ENCODE results near the gene LRP1. TPM values are rescaled to one million over a fixed set of nuclear protein-coding genes. Genes with fewer than 3 reads are reported as not detected.

Gene LRP1
- total and polyA plus RNA-seq, 2 of the 13 experiments (the other 11 are each of a cell fraction or from before 2014, with no cell fraction given): 14.7 to 30.8 TPM

- no peak for TF ChIP-seq HNF1A (IDR thresholded peaks at IDR 0.05; ENCODE audit: low read depth)
- peak; percentile 22; the same call in 1 of the 2 replicates for TF ChIP-seq HNF1A (CRISPR knock-in tag; IDR thresholded peaks at IDR 0.05; ENCODE audit: borderline replicate concordance)
- TF ChIP-seq AGO2 (optimal IDR thresholded peaks at IDR 0.05; ENCODE audit: low read depth, low read length): peak; percentile 82
- 0 out of 2 replicates have a peak, but pooled peaks have one; percentile 44 for TF ChIP-seq IKZF5 (CRISPR knock-in tag; IDR thresholded peaks at IDR 0.05)
- TF ChIP-seq PAX8 (CRISPR knock-in tag; IDR thresholded peaks at IDR 0.05; ENCODE audit: borderline replicate concordance): peak; percentile 26; the same call in 1 of the 2 replicates
- 0 out of 2 replicates have a peak, but pooled peaks have one; percentile 50 for TF ChIP-seq CCDC6 (CRISPR knock-in tag; IDR thresholded peaks at IDR 0.05)
- no peak for TF ChIP-seq WIZ (CRISPR knock-in tag; IDR thresholded peaks at IDR 0.05)
- peak; percentile 85; the same call in 1 of the 2 replicates for TF ChIP-seq SSRP1 (CRISPR knock-in tag; IDR thresholded peaks at IDR 0.05)
- 0 out of 2 replicates have a peak, but pooled peaks have one; percentile 35 for TF ChIP-seq MTF2 (CRISPR knock-in tag; IDR thresholded peaks at IDR 0.05; ENCODE audit: borderline replicate concordance)
- 0 out of 2 replicates have a peak, but pooled peaks have one; percentile 65 for TF ChIP-seq ZNF329 (CRISPR knock-in tag; IDR thresholded peaks at IDR 0.05; ENCODE audit: low read depth)
- TF ChIP-seq ZNF749 (CRISPR knock-in tag; IDR thresholded peaks at IDR 0.05; ENCODE audit: borderline replicate concordance): 0 out of 2 replicates have a peak, but pooled peaks have one; percentile 36
- TF ChIP-seq ZBTB7B (CRISPR knock-in tag; IDR thresholded peaks at IDR 0.05): peak; percentile 66
- TF ChIP-seq FOXK1 (CRISPR knock-in tag; IDR thresholded peaks at IDR 0.05; ENCODE audit: borderline replicate concordance, low read depth): peak; percentile 47; the same call in 1 of the 2 replicates
- 0 out of 2 replicates have a peak, but pooled peaks have one; percentile 0 for TF ChIP-seq PRDM15 (CRISPR knock-in tag; IDR thresholded peaks at IDR 0.05)
- TF ChIP-seq ZNF34 (CRISPR knock-in tag; IDR thresholded peaks at IDR 0.05; ENCODE audit: borderline replicate concordance): no peak
- TF ChIP-seq, protein P1, sequence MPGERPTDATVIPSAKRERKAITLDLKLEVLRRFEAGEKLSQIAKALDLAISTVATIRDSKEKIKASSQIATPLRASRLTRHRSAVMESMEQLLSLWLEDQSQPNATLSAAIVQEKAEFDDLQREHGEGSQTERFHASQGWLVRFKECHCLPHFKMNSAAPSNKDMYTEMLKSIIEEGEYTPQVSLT (CRISPR knock-in tag; IDR thresholded peaks at IDR 0.05; ENCODE audit: borderline replicate concordance, low read depth): no peak
- peak; percentile 29 to 76; a peak in 3 of 4 replicates for TF ChIP-seq POLR2A (IDR thresholded peaks at IDR 0.05; ENCODE audit: insufficient read depth in 1 of 2, low read depth in 2 of 2, low read length in 2 of 2)
- no peak for TF ChIP-seq LCORL (IDR thresholded peaks at IDR 0.05)
- TF ChIP-seq LCORL (CRISPR knock-in tag; IDR thresholded peaks at IDR 0.05): no peak
Measured at GRCh38 chr12:57127726-57128518, at the start of gene LRP1 (continued).

All from HepG2 (cell line).